GM19397 (cell line): ENCODE data around the gene HACD2.

Experiments used
- ATAC-seq: cut with Tn5 transposase; IDR thresholded peaks from one replicate; pipeline ENCODE4 v1.9.1; 2021; ENCODE audit warnings: mild to moderate bottlenecking, moderate library complexity; ENCODE audit not compliant: unreplicated experiment

The HACD2 gene

DNA sequence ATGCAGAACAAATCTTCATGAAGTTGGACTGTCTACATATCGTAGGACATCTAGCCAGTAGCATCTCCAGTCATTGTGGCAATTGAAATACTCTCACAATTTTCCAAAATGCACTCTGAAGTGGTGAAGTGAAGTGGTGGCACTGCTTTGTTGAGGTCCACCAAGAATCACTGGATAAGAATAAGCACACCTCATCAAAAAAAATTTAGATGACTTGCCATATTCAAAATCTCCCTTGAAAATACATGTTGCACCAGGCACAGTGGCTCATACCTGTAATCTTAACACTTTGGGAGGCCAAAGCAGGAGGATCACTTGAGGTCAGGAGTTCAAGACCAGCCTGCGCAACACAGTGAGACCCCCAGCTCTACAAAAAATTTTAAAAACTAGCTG, 12.9 kb downstream of the HACD2 start:
- ATAC-seq, result no peak

DNA sequence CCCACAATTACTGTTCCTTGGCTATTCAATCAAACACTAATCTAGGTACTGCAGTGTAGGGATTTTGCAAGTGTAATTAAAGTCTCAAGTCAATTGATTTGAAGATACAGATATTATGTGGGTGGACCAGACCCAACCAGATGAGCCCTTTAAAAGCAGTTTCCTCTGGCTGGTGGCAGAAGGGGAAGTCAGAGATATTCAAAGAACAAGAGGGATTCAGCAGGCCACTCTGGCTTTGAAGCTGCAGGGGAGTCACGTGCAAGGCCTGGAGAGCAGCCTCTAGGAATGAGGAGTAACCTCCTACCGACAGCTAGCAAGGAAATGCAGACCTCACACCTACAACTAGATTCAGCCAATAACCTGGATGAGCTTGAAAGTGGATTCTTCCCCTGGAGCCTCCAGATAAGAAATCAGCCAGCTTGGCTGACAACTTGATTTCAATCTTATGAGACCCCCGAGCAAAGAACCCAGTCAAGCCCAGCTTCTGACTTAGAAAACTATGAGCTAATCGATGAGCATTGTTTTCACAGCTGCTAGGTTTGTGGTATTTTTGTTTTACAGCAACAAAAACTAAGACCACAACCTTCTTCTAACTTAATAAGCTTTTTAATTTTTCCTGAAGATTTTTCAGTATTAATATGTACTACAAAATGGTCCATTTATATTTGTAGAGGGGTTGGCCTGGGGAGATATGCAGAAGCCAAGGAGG, 13.4 kb downstream of the HACD2 start:
- ATAC-seq, result no peak

DNA sequence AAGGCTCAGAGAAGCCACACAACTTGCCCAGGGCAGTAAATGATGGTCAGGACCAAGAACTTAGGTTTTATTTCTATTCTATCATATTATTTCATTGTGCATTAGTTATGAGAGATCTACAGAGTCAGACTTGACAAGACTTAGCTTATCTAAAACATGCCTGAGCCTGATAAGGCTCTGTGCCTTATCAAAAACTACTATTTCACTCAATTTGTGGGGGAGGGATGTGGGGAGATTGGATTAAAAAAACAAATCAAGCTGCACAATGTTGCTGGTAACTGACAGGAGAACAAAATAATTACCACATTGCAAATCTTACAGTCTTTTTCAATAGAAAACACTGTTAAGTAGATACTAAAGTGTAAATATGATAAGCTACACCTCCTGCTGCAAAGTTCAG, 16.0 kb downstream of the HACD2 start:
- ATAC-seq, result no peak

DNA sequence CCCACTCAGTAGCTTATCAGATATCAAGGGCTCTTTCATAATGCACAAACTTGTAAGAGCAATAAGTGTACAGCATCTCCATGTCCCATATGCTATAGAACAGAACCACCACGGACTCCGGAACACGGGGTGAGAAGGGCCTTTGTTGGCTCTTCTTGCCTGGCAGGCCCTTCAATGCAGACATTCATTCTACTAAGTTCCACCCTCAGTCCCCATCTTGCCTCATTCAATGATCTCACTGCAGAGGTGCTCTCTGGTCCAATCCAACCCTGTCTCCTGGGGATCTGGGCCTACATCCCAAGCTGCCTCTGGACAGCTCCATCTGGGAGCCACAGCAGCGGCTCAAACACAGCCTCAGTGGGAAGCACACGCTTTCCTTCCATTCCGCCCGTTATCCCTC, 16.8 kb downstream of the HACD2 start:
- ATAC-seq, result no peak

DNA sequence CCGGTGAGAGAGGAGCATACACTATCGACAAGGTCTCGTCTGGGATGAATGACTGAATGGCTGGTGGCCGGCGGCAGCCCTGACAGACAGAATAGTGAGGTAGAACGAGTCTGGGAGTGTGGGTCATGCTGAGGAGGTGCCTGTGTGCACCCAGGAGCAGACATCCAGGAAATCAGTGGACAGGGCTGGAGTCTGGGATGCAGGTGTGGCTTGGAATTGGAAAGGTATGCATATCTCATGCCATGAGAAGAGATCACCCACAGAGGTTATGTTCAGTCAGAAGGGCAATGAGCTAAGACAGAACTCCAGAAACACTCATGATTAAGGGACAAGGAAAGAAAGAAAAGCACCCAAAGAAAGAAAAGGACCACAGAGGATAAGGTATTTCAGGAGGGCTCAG, 20.8 kb downstream of the HACD2 start:
- ATAC-seq, result no peak

DNA sequence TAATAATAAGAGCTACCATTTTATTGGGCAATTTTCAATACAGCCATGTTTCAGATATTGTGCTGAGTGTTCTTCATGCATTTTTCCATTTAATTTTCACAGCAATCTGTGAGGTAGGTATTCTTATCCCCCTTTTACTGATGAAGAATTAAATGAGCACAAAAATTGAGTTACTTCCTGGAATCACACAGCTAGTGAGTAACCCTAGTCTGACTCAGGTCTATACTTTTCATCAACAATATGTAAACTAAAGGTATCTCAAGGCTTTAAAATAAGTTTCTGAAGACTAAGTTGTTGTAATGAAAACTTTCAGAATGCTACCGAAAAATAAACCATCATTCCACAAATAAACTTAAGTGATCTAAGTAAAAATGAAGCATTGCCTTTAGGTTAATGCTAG, 22.3 kb downstream of the HACD2 start:
- no peak for ATAC-seq

DNA sequence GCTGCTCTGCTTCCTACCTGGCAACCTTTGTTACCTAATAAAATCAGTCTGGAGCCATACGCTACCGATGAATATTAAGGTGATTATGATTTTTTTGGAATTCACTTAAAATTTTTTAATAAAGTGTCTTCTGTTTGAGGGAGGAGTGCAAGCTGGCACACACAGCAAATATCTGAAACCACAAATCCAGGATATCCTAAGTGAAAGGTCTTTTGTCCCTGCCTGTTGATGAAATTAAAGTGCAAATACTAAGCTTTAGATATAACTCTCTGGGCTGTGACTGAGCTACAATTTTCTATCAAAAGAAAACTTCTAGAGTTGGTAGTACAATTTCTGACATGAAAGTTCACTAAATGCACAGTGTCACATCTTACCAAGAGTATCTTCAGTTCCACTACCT, 23.7 kb downstream of the HACD2 start:
- ATAC-seq, result no peak

DNA sequence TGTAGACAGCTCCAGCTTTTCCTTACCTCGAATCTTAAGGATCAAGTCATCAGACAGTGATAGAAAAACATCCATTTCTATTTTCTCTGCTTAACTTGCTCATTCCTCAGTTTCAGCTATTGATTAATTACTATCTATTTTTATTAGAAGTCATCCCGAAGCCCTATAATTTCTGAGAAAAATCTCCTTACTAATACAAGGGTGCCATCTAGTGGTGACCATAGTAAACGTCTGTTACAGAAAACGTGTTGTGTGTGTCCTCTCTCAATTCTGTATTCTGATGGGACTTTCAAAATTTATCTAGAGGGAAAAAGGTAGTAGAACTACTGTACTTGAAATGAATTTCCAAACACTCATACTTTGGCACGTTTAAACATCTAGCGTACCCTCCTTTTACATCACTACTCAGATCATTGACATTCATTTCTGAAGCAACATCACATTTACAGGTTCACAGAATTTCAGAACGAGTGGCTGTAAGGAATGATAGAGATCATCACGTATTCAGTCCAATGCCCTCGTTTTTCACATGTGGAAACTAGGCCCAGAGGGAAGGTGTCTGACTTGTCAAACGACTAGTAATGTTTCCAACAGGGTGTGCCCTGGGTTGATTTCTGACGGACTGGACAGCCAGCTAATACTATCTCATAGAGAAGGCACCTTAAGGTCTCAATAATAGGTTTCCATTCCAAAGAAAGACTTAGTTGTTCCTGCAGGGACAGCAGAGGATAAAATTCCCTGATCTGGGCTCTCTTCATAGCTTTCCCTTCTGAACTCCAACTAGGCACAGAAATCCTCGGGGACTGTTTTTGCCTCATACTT, 25.6 kb downstream of the HACD2 start:
- ATAC-seq, result no peak

DNA sequence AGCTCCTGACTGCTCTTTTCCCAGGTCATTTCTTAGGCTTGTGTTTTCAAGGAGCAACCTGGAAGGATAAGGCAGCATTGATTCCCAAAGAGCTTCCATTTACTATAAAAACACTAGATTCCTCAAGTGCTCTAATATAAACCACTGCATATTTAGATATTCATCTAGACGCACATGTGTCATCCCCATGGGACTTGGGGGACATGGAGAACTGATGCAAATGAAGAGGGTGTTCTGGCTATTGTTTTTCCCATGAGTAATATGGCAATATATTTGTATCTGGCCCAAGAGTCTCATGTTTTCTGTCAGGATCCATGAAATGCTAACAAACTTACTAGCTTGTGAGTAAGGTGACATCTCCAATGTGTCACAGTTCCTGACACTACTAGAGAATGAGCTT, 31.3 kb downstream of the HACD2 start:
- no peak for ATAC-seq

DNA sequence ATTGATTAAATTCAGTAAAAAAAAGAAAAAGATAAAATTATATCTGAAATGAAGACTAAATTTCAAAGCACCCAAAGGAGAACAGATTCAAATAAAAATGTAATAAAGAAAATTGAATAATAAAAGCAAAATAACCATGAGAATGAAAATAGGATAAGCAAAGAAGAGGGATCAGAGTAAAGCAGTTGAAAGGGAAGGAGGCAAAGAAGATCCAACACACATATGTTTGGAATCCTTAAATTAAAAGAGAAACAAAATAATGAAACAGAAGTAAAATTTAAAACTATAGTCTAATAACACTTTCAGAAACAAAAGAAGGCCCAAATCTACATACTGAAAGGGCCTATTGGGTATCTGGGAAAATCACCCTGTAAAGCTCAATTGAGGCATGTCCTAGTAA, 32.1 kb downstream of the HACD2 start:
- no peak for ATAC-seq

DNA sequence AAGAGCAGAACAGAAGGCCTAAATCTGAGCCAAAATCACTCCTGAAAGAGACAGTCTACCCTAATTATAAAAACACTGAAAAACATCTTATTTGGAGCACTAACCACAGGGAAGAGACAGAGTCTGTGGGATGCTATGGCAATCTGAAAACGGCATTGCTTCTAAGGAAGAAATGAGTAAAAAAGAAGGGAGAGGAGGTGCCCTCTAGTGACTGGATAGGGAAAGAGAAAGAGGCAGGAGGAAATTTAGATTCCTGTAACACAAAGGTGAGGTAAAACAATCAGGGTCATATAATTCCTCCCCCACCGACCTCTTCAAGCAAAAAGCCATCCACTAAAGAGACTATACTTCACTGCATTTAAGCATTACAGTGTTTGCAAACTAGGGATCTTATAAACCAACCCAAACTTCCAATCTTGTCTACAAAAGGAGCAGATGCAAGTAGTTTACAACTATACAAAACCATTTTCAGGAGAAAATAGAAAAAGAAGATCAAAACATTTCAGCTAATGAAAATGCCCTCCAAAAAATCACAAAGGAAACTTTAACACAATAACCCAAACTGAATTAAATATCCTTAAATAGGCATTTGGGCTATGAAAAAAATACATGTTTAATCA, 32.6 kb downstream of the HACD2 start:
- ATAC-seq, result no peak

DNA sequence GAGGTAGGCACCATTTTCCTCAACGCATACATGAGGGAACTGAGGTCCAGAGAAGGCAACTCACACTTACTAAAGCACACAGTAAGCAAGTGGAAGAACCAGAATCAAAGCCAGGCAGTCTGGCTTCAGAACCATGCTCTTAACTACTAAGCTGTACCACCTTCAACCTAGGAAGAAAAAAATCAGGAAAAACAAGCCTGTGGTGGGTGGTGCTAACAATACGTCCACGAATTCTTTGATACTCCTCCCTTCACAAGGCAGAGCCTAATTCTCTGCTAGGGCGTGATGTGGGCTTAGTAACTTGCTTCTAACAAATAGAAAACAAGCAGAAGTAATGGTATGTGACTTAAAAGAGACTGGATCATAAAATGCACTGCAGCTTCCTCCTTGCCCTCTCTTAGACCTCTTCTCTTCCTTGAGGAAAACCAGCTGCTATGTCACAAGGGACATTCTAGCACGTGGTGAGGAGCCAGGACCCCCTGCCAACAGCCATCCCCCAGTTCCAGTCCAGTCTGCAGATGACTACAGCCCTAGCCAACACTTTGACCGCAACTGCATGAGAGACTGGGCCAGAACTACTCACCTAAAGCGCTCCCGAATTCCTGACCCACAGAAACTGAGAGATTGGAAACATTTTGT, 36.9 kb downstream of the HACD2 start:
- no peak for ATAC-seq

DNA sequence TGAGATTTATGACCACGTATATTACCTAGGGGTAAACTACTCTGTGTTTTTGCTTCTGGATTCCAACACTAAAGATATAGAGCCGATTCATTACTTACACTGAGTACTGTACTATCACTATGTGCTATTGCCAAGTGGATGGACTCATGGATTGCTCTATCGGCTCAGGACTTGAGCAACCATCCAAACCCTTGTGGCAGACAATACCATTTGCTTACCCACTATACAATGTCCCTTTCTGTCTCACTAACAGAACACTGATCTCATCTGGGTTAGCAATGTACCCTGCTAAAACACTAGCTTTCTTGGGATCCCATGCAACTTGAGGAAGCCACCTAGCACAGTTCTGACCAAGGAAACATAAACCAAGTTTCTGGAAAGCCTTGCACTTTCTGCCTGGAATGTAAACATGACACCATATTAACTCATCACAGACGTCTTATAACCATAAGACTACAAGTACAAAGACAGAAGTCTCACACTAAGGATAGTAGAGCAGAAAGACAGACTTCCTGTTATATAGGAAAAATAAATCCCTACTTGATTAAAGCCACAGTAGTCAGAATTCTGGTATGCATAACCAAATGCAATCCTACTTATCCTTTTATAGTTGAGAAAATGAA, 38.6 kb downstream of the HACD2 start:
- no peak for ATAC-seq

DNA sequence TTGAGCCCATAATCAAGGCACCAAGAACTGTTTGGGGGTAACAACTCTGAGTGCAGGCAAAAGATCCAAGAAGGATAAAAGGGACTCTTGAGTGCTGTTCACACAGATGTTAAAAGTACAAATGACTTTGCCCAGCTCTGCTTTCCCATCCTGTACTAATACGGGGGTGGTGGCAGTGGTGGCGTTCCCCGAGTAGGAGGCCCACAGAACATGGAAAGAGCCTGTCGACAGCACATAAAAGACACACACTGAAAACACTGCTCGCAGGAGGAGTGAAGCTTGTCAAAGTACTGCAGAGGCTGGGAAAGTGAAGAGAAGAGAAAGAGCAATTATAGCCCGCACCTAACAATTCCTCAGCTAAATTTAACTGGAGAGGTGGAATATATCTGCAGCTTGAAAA, 40.9 kb downstream of the HACD2 start:
- no peak for ATAC-seq

DNA sequence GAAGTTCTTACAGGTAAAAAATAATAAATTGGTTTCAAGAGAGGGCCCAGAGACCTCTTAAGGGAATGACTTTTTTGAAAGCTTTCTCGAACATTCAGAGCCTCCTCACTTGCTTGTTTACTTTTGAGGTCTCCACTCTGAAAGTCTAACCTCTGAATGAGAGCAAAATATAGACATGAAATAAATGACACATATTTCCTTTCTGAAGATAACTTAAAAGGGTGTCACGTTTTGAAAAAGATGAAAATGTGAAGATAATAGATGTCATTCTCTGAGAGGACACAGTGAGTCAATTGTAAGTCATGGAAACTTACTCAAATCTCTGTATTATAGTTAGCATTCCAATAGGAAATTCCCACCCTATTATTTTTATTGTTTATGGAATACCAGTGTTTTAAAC, 44.6 kb downstream of the HACD2 start:
- no peak for ATAC-seq

DNA sequence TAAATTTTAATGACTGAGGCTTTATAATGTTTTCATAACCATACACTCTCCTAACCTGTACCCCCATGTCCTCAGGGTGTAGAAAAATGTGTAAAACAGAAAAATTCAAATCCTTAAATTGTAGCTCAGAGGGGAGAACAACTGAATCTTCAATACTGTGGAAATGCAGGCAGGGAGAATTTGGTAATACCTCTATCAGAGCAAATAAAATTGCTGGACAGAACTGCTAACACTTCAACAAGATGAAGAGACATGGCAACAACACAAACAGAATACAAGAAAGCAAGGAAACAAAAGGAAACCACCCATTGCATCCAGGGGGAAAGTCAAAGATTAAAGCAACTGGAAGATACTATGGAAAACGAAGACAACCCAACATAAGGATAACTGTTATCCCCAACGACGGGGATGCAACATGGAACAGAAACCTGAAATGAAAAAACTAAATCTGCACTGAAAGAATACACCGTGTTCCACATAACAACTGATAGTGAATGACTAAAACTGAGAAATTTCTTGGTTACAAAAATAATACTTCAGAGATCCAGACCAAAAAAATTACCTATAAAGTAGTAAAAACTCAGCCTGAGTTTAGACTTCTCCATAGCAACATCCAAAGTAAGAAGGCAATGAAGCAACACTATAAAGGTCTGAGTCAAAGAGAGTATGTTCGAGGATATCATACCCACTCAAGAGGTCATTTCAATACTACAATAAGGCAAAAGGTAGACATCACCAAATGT, 48.5 kb downstream of the HACD2 start:
- ATAC-seq, result no peak

DNA sequence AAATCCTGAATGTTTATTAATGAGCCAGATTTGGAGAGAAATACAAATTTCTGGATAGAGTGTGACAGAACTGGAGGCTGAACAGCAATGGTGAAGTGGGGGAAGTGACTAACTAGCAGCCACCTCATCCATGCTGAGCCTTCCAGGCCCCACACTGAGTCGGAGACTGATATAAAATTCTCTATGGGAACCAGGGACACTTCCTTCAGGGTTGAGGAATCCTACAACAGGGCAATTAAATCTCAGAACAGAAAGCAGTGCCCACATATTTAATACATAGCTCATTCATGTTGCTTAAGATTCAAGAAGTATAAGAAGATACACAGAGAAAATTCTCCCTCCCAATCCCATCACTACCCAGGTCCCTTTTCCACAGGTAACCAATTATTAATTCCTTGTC, 49.3 kb downstream of the HACD2 start:
- ATAC-seq, result no peak

DNA sequence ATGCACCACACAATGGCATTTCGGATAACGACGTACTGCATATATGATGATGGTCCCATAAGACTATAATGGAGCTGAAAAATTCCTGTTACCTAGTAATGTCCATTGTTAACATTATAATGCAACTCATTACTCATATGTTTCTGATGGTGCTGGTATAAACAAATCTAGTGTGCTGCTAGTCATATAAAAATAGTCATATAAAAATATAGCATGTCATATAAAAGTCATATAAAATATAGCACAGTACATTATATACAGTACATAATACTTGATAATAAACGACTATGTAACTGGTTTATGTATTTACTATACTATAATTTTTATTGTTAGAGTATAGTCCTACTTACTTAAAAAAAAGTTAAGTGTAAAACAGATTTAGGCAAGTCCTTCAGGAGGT, 50.6 kb downstream of the HACD2 start:
- ATAC-seq, result no peak

DNA sequence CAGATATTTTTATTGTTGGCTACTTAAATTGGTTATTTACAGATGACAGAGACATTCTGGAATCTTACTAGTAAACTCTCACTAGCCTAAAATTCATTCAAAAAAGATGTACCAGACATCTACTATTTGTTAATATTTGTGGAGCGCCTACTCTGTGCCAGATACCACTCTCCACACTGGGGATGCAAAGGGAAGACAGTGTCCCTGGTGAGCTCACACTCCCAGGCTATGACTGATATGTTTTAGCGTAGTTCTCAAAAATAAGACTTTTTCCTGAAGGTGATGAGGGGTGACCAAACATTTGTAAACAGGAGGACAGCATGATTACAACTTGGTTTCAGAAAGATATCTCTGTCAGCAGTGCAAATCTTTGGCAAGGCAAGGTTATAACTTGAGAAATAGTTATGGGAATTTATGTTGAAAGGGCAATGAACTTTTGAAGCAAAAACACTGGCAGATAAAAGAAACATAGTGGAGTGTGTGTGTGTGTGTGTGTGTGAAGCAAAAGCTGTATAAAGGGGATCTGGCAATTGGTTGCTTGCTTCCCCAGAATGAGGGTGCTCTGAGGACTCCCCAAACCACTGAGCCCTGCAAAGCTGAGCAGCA, 51.2 kb downstream of the HACD2 start:
- ATAC-seq, result no peak

DNA sequence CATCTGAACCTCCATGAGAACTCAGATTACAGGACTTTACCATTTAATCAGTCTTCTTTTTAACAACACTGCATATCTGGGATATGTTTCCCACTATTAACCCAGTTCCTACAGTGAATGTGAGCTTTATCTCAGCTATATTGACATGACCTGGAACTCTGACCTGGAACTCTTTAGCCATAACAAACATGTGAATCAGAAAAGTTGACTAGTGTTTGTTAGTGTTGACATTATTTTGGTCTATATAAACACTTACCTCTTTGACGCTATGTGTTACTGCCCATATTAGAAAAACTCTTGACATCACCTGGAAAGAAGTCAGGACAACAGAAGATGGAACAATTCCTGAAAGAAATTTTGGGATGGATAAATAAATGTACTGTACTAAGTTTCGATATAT, 56.7 kb downstream of the HACD2 start:
- no peak for ATAC-seq
